K562 (cell line): ENCODE data around the gene MCM6. TPM values are rescaled to one million over a fixed set of nuclear protein-coding genes. Genes with fewer than 3 reads are reported as not detected.

ENCODE experiments used
- ATAC-seq: fragments of 200-7000 bp; cut with Tn5 transposase; 3 replicates; pipeline ENCODE4 v1.9.1; 2020; ENCODE audit warnings: moderate library complexity
- BruUV-seq: library from RNA; stranded (reverse); fragments of 400-500 nt; replicated peaks from 2 replicates; lab custom pipeline; 2021; lab: Mats Ljungman, UMichigan
- CTCF ChIA-PET: fragments of 300-600 bp; formaldehyde crosslinking; extraction: SDS; loops from one replicate; lab custom pipeline; 2021; ENCODE audit warnings: low intra/inter-chr PET ratio; lab: Yijun Ruan, JAX
- POLR2A ChIA-PET: fragments of 300-600, 350-650 bp; sonication (Branson Sonifier 250); formaldehyde crosslinking; extraction: SDS; loops from one replicate; lab custom pipeline; 2021; ENCODE audit warnings: antibody characterized with exemption, inconsistent platforms; lab: Yijun Ruan, JAX
- DNase-seq, 4 experiments: peaks; one replicate each; pipeline versions ENCODE4 v3.0.0 to v3.0.0-alpha.2; 2011 to 2018; ENCODE audit warnings: low spot score in 3 of 4, mixed read lengths in 3 of 4; ENCODE audit errors: extremely low read depth in 1 of 4
- FAIRE-seq: peaks from 2 replicates; lab custom pipeline; 2011; peaks lifted over from hg19 to GRCh38; lab: Jason Lieb, UNC
- H2AFZ ChIP-seq: 2 replicates; pipeline ENCODE4 v1.6.0; 2011; ENCODE audit warnings: low read depth, low read length, control low read depth, inconsistent platforms
- H3K27ac ChIP-seq: fragments of 200-600 bp; 3 replicates; pipeline ENCODE4 v1.8.0; 2011; ENCODE audit warnings: low read depth, mild to moderate bottlenecking, control low read depth, inconsistent platforms, low read length, moderate library complexity, mixed read lengths; ENCODE audit errors: extremely low read depth
- H3K27me3 ChIP-seq, 2 experiments: fragments of 300-600 bp in 1 of 2; 2 replicates in 1 of 2; 3 replicates in 1 of 2; pipeline versions ENCODE4 v1.6.0 to v1.8.0; 2011; ENCODE audit warnings: inconsistent platforms in 2 of 2, low read length in 2 of 2, mild to moderate bottlenecking in 1 of 2, mixed read lengths in 1 of 2, moderate library complexity in 1 of 2; ENCODE audit not compliant: control insufficient read depth in 2 of 2, insufficient read depth in 2 of 2
- H3K36me3 ChIP-seq: fragments of 300-600 bp; 3 replicates; pipeline ENCODE4 v1.8.0; 2011; ENCODE audit warnings: mild to moderate bottlenecking, low read length, inconsistent platforms; ENCODE audit not compliant: control insufficient read depth, insufficient read depth
- H3K4me1 ChIP-seq, 2 experiments: fragments of 200-600 bp in 1 of 2; replicated peaks in 1 of 2; 2 replicates in 1 of 2; 3 replicates in 1 of 2; pipeline versions ENCODE4 v1.5.1 to v1.8.0; 2011; ENCODE audit warnings: inconsistent platforms in 2 of 2, low read length in 2 of 2, mild to moderate bottlenecking in 1 of 2, mixed read lengths in 1 of 2, moderate library complexity in 1 of 2; ENCODE audit not compliant: control insufficient read depth in 2 of 2, insufficient read depth in 2 of 2
- H3K4me2 ChIP-seq: 2 replicates; pipeline ENCODE4 v1.6.1; 2011; ENCODE audit warnings: low read length, control low read depth, inconsistent platforms, mixed read lengths; ENCODE audit not compliant: insufficient read depth
- H3K4me3 ChIP-seq: fragments of 200-600 bp; sonication (generic), shearing (Covaris generic); 2 replicates; pipeline ENCODE4 v1.5.1; 2016; ENCODE audit warnings: control low read depth, inconsistent platforms
- H3K79me2 ChIP-seq: fragments of 200-600 bp; 3 replicates; pipeline ENCODE4 v1.8.0; 2011; ENCODE audit warnings: low read length, inconsistent platforms; ENCODE audit not compliant: control insufficient read depth, insufficient read depth
- H3K9ac ChIP-seq, 2 experiments: 2 replicates each; pipeline versions ENCODE4 v1.6.0 to v1.6.1; 2011; ENCODE audit warnings: low read depth in 2 of 2, low read length in 2 of 2, control low read depth in 1 of 2, inconsistent platforms in 1 of 2, mild to moderate bottlenecking in 1 of 2, mixed read lengths in 1 of 2; ENCODE audit not compliant: insufficient read depth in 1 of 2
- H3K9me1 ChIP-seq: one replicate; pipeline ENCODE4 v1.6.0; 2011; ENCODE audit warnings: inconsistent platforms, mild to moderate bottlenecking, low read length, moderate library complexity; ENCODE audit not compliant: control insufficient read depth, insufficient read depth
- H3K9me3 ChIP-seq: replicated peaks from 2 replicates; pipeline ENCODE4 v1.5.1; 2011; ENCODE audit warnings: low read depth, low read length, inconsistent platforms; ENCODE audit not compliant: control insufficient read depth, insufficient read depth
- H4K20me1 ChIP-seq: replicated peaks from 2 replicates; pipeline ENCODE4 v1.6.1; 2011; ENCODE audit warnings: low read length, inconsistent platforms, mixed read lengths; ENCODE audit not compliant: control insufficient read depth, insufficient read depth
- DNMT1 ChIP-seq: fragments of 450-650 bp; IDR thresholded peaks from 2 replicates; pipeline ENCODE4 v1.6.1; 2016; ENCODE audit warnings: antibody characterized with exemption, mild to moderate bottlenecking
- NUFIP1 ChIP-seq: fragments of 450-650 bp; IDR thresholded peaks from 2 replicates; pipeline ENCODE4 v1.6.1; 2018; ENCODE audit not compliant: partially characterized antibody
- SIRT6 ChIP-seq: IDR thresholded peaks from one replicate; pipeline ENCODE4 v1.6.1; 2012; ENCODE audit warnings: low read depth, mild to moderate bottlenecking, control low read depth, inconsistent platforms, low read length, moderate library complexity
- TAF1 ChIP-seq: IDR thresholded peaks from 2 replicates; pipeline ENCODE4 v1.6.1; 2011; ENCODE audit warnings: mild to moderate bottlenecking, low read length, moderate library complexity; ENCODE audit not compliant: insufficient read depth, control insufficient read depth, severe bottlenecking; ENCODE audit errors: extremely low read depth
- ZNF23 ChIP-seq: fragments of 250-450 bp; sonication (Bioruptor Pico); IDR thresholded peaks from 2 replicates; pipeline ENCODE4 v1.4.0; 2020; ENCODE audit warnings: mild to moderate bottlenecking
- ZNF699 ChIP-seq: fragments of 250-450 bp; sonication (Bioruptor Pico); IDR thresholded peaks from 2 replicates; pipeline ENCODE4 v1.8.0; 2021; ENCODE audit warnings: mild to moderate bottlenecking, moderate library complexity; ENCODE audit not compliant: insufficient replicate concordance
- in situ Hi-C: fragments of 300-500 bp; cut with MboI; formaldehyde crosslinking; loops from 4 replicates; pipeline ENCODE4 v1.15.0; 2018; ENCODE audit warnings: inconsistent platforms, mixed read lengths
- intact Hi-C: fragments of 100-400 bp; cut with micrococcal nuclease; formaldehyde crosslinking; loops from 2 replicates; pipeline ENCODE4 v1.14.2; 2022
- polyA plus RNA-seq, 8 experiments: library from polyadenylated mRNA; depleted of rRNA in 4 of 8; stranded (reverse) in 5 of 8; unstranded in 3 of 8; fragments of >200 nt; fragmentation: Nextera tagmentation in 2 of 8; fragmentation: Illumina TruSeq in 1 of 8; extraction: Ambion mirVana in 2 of 8; extraction: Trizol in 1 of 8; gene quantifications; 2 replicates each; pipeline versions ENCODE4 v1.2.1 to v1.2.3, GENCODE V29; 2011 to 2014; ENCODE audit warnings: inconsistent platforms in 1 of 8, missing spikeins in 1 of 8
- total RNA-seq, 7 experiments: library from RNA; depleted of rRNA in 6 of 7; stranded (reverse); fragments of >200 nt in 6 of 7; fragmentation: Illumina TruSeq in 2 of 7; extraction: Trizol in 2 of 7; gene quantifications; 2 replicates each; pipeline versions ENCODE4 v1.2.1 to v1.2.3, GENCODE V29; 2011 to 2021; ENCODE audit warnings: low replicate concordance in 1 of 7
- TF ChIP-seq, protein P1 (sequence below): fragments of 450-650 bp; conservative IDR thresholded peaks from 2 replicates; pipeline ENCODE4 v1.6.1; 2016; ENCODE audit warnings: missing genetic modification characterization, low read depth, mild to moderate bottlenecking, missing compliant biosample characterization, moderate library complexity

MCM6 gene
- total and polyA plus RNA-seq, 9 of the 15 experiments (the other 6 are each of a cell fraction or from before 2014, with no cell fraction given), result 42.6 to 133 (median 82.4) TPM

DNA sequence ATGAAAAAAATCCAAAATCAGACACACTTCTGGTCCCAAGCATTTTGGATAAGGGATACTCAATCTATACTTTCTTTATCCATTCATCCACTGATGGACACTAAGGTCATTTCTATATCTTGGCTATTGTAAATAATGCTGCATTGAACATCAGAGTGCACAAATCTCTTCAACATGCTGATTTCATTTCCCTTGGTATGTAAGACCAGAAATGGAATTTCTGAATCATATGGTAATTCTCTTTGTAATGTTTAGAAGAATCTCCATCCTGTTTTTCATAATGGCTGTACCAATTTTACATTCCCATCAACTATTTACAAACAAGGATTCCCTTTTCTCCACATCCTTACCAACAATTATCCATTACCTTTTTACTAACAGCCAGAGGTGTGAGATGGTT lies 33.7 kb upstream of the MCM6 start:
- in situ Hi-C loops, result no loop called here
- FAIRE-seq, result no peak
- no peak overlapping the region for H3K4me3 ChIP-seq
- no peak for TF ChIP-seq SIRT6
- no peak for TF ChIP-seq ZNF699 (CRISPR knock-in tag)
- TF ChIP-seq, protein P1, sequence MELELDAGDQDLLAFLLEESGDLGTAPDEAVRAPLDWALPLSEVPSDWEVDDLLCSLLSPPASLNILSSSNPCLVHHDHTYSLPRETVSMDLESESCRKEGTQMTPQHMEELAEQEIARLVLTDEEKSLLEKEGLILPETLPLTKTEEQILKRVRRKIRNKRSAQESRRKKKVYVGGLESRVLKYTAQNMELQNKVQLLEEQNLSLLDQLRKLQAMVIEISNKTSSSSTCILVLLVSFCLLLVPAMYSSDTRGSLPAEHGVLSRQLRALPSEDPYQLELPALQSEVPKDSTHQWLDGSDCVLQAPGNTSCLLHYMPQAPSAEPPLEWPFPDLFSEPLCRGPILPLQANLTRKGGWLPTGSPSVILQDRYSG, result no peak
- no peak for TF ChIP-seq NUFIP1
- no peak for TF ChIP-seq TAF1
- no peak for TF ChIP-seq ZNF23
- no peak for TF ChIP-seq DNMT1
- TF ChIP-seq, all 486 proteins: peak for 0
- no peaks in the 10 kb centered on the region for H3K9me1 ChIP-seq
- ATAC-seq (no peak), DNase-seq (no peak)
- ChIA-PET CTCF (no interaction called here), POLR2A (no interaction called here)
- no peak overlapping the region for H3K9ac ChIP-seq
- no peaks in the 10 kb centered on the region for H3K79me2 ChIP-seq
- no TSS peak for BruUV-seq
- no peak overlapping the region for H2AFZ ChIP-seq
- H3K27me3 ChIP-seq, result no peaks in the 10 kb centered on the region
- no peak overlapping the region for H3K27ac ChIP-seq
- H3K4me1 ChIP-seq, result no peaks in the 10 kb centered on the region
- H3K9me3 ChIP-seq, result no peaks in the 10 kb centered on the region
- H3K36me3 ChIP-seq, result peaks cover 71% of the 10 kb centered on the region
- intact Hi-C loops, result loop anchor here (5.0 to 10.0 kb wide), 3 partner anchors 165 to 1927 kb away; no protein-coding TSS in a partner anchor
- H3K4me2 ChIP-seq, result no peak overlapping the region
- no peaks in the 10 kb centered on the region for H4K20me1 ChIP-seq
